Measurements from ENCODE around the gene SYNPO2.

DNA sequence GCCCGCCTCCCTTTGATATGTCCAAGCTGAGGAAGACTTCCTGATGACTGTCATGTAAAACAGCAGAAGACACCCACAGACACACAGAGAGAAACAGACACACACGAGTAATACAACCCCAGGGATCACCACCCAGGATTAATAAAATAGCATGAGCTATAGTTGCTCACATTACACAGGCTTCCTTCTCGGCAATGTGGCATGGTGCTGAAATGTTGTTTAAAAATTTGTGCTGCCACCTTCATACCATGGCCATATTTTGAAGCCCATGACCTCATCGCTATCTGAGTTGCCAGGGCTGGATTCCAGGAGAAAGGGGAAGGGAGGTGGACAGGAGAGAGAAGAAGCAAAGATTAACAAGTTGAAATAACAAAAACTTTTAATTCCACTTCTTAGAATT lies 111.7 kb downstream of the SYNPO2 start:
- no peak for TF ChIP-seq MAX (IDR thresholded peaks at IDR 0.05)
- TF ChIP-seq TCF7L2 (IDR thresholded peaks at IDR 0.05; ENCODE audit: borderline replicate concordance, extremely low read depth, insufficient read depth, insufficient read length), result no peak
- TF ChIP-seq ZFX (IDR thresholded peaks at IDR 0.05), result no peak
- TF ChIP-seq SP1 (IDR thresholded peaks at IDR 0.05; ENCODE audit: low read depth), result no peak
- TF ChIP-seq, protein P1, sequence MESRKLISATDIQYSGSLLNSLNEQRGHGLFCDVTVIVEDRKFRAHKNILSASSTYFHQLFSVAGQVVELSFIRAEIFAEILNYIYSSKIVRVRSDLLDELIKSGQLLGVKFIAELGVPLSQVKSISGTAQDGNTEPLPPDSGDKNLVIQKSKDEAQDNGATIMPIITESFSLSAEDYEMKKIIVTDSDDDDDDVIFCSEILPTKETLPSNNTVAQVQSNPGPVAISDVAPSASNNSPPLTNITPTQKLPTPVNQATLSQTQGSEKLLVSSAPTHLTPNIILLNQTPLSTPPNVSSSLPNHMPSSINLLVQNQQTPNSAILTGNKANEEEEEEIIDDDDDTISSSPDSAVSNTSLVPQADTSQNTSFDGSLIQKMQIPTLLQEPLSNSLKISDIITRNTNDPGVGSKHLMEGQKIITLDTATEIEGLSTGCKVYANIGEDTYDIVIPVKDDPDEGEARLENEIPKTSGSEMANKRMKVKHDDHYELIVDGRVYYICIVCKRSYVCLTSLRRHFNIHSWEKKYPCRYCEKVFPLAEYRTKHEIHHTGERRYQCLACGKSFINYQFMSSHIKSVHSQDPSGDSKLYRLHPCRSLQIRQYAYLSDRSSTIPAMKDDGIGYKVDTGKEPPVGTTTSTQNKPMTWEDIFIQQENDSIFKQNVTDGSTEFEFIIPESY (IDR thresholded peaks at IDR 0.05; ENCODE audit: extremely low read depth, insufficient replicate concordance, low read length), result no peak
- TF ChIP-seq, protein P2, sequence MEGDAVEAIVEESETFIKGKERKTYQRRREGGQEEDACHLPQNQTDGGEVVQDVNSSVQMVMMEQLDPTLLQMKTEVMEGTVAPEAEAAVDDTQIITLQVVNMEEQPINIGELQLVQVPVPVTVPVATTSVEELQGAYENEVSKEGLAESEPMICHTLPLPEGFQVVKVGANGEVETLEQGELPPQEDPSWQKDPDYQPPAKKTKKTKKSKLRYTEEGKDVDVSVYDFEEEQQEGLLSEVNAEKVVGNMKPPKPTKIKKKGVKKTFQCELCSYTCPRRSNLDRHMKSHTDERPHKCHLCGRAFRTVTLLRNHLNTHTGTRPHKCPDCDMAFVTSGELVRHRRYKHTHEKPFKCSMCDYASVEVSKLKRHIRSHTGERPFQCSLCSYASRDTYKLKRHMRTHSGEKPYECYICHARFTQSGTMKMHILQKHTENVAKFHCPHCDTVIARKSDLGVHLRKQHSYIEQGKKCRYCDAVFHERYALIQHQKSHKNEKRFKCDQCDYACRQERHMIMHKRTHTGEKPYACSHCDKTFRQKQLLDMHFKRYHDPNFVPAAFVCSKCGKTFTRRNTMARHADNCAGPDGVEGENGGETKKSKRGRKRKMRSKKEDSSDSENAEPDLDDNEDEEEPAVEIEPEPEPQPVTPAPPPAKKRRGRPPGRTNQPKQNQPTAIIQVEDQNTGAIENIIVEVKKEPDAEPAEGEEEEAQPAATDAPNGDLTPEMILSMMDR (IDR thresholded peaks at IDR 0.05 in 2 of 3, conservative IDR thresholded peaks at IDR 0.05 in 1 of 3; ENCODE audit: borderline replicate concordance in 1 of 3, insufficient read depth in 1 of 3, low read depth in 2 of 3, low read length in 2 of 3), result no peak
- TF ChIP-seq POLR2A (IDR thresholded peaks at IDR 0.05; ENCODE audit: borderline replicate concordance, extremely low read depth, insufficient read depth, insufficient read length), result no peak
- TF ChIP-seq REST (IDR thresholded peaks at IDR 0.05; ENCODE audit: low read depth), result no peak
- no peak for TF ChIP-seq ELF1 (IDR thresholded peaks at IDR 0.05; ENCODE audit: borderline replicate concordance, low read depth)
